HG02588 (cell line): ENCODE measurements around the gene CDC123.
A peak's percentile ranks its signal among the peaks of the same experiment; 100 is the strongest.
"Not testable (repeated sequence)": the region's sequence is repeated elsewhere in the genome, so short reads cannot be mapped to it uniquely, and the experiment has no call there.

ENCODE experiments used
- ATAC-seq: cut with Tn5 transposase; IDR thresholded peaks from one replicate; pipeline ENCODE4 v1.9.1; 2021; ENCODE audit warnings: mild to moderate bottlenecking, moderate library complexity; ENCODE audit not compliant: unreplicated experiment

CDC123 gene

DNA sequence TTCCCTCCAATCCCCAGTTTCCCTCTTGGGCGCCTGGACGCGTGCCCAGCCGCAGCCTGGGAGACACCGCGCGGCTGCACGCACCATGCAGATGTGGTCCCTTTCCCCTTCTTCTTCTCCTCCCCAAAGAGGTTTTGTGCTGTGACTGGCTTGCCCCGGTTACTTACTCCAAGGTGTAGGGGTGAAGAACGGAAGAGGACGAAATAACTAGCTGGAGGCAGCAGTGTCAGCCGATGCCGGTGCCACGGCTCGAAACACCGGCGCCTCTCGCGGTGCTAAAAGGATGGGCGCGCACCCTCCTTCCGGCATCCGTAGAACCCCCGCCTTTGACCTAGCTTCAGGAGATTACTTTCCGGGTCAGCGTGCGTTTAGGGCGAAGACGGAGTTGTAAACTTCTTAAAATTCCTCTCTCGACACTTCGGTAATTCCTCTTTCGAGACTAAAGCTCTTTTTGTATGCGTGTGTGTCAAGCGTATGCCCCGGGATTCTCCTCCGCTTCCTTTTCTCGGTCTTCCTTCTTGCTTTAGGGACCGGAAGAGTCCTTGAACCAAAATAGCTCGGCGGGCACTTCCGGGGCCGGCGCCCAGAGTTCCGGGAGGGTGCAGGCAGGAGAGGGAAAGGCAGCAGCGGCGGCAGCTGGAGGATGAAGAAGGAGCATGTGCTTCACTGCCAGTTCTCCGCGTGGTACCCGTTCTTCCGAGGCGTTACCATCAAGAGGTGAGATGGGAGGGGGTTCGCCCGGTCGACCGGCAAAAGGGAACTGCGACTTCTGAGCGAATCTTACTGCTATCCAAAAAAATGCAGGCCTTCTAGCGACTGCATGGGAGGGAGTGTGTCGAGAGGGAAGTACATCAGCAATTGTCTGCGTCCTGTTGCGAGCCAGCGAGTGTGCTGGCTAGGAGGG is at the start of gene CDC123, which contains the start of gene NUDT5:
Gene CDC123, plus strand, starts transcription at position 586 of the 904 bp plus-strand sequence. Its CDS starts 58 bp downstream, at position 644.
Gene NUDT5, minus strand, starts transcription at position 289 of the 904 bp plus-strand sequence. CDS start 9,600 bp downstream, outside the sequence.
- ATAC-seq: peak; percentile 91

DNA sequence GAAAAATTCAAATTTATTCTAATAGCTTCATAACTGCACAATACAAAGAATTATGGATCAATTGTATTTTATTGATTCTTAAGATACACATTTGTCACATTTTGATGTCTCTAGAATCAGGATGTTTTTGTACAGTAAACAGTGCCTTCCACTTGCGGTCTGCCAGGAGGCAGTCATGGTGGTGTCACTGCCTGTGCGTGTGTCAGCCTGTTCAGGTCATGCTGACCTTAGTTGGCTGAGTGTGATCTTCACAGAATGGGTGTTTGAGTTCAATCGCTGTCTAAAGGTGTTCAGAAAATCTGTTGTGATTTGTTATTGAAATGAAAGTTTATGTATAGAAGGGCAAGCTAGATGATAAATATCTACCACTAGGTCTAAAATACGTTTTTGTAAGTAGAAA is 45.8 kb upstream of the CDC123 start:
- no peak for ATAC-seq

DNA sequence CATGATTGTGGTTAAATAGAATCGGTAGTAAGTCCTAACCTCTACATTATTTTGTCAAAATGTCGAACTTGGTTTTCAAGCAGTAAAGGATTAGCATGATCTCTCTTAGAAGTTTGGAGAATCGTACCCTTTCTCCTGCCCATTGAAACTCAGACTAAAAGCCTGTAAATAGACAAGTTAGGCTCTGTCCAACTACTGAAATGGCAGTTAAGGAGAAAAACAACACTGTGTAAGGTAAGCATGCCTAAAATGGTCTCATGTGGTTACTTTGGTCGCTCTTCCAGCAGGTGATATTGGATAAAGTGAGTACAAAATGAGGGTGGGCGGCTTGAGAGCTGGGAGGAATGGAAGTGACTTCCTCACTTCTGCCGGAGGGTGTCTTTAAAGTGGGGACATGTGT is 41.5 kb upstream of the CDC123 start:
- no peak for ATAC-seq

DNA sequence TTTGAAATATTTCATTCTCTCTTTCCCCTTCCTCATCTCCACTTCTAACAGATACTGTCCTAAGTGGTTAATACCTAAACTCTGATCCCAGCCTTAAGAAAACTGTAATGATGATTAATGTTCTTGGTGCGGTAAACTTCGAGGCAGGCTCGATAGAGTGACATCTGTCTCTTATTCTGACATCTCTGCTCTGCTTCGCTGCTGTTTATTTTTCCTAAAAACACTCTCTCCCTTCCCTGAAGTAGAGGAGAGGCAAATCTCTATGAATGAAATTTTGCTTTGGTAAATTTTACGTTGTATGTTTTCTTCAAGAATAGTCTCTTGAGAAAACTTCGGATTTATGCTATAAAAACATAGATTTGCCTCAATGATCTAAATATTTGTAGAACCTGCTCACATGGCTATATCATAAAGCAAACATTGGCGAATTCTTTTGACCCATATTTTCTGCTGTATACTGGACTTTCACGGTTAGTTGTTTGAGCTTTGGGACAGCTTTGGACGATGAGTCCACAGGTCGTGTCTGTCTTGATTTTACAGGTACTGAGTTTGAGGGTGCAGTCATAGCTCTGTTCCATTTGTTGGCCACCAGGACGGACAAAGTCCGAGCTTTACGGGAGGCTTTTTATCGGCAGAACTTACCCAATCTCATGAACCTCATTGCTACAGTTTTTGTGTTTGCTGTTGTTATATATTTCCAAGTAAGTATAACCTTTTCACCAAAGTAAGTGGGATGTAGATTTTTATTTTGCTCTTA is 39.4 kb upstream of the CDC123 start:
- no peak for ATAC-seq

DNA sequence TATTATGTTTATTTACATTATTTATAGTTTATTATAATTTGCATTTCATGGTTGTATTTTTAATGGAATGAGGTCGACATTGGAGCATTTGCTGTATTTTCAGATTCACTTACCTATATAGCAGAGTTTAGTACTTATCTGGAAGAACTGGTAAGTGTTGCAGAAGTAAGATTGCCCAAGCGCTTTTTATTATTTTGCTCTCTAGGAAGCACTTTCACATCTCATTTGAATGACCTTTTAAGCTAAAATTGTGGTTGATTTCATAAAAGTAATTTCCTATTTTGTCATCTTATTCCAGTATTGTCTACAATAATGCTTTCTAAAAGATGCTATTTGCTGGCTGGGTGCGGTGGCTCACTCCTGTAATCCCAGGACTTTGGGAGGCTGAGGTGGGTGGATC is 37.9 kb upstream of the CDC123 start:
- no peak for ATAC-seq

DNA sequence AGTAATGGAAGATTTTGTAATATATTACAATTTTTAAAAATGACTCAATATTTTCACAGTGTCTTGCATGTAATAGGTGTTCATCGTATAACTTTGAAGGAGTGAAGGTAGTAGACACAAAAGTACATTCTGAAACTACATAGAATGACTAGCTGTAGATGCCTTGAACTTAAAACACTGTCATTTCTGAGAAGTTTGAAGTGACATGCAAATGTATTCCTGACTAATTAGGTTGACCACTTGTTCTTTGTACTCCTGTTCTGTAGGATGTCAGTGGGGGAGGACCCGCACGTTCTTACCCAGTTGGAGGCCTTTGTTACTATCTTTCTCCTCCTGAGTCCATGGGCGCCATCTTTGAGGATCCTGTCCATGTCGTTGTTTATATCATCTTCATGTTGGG is 35.3 kb upstream of the CDC123 start:
- ATAC-seq: no peak

DNA sequence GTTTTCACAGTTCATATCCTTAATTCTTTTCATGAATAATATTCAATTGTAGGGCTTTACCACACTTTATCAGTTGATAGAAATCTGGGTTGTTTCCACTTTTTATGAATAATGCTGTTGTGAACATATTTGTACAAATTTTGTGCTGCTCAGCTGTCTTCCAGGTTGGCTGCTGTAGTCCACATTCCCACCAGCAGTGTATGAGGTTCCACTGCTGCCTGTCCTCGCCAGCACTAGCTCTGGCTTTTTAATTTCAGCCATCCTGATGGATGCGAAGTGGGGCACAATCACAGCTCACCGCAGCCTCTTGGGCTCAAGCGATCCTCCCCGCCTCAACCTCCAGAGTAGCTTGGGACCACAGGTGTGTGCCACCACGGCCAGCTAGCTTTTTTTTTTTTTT is 33.1 kb upstream of the CDC123 start:
- ATAC-seq: no peak

DNA sequence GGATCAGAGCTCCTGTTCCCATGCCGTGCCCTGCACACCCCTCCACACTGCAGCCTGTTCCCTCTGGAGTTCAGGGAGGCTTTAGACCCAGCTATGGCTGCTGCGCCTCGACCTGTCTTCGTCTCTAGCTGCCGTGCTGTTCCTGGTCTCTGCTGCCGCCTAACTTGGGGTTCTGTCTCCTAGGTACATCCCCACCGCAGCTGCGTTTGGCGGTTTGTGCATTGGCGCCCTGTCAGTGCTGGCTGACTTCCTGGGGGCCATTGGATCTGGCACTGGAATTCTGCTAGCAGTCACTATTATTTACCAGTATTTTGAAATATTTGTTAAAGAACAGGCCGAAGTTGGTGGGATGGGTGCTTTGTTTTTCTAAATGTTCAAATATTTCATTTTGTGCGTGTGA is 31.9 kb upstream of the CDC123 start:
- no peak for ATAC-seq

DNA sequence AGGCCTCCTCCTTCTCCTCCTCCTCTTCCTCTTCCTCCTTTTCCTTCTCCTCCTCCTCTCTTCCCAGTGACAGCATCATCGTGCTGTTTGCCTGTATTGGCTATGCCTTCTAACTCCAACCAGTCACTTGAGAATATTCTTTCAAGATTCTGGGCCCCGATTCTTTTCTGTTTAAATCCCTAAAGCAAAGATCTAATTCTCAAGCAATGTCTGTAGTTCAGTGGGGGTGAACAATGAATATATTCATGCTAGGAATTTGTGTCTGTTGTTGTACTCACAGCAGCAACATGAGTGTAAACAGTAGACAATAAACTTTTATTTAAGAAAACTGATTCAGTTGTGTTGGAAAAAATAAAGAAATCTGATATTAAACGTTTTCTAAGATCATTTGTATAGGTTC is 31.0 kb upstream of the CDC123 start:
- no peak for ATAC-seq

DNA sequence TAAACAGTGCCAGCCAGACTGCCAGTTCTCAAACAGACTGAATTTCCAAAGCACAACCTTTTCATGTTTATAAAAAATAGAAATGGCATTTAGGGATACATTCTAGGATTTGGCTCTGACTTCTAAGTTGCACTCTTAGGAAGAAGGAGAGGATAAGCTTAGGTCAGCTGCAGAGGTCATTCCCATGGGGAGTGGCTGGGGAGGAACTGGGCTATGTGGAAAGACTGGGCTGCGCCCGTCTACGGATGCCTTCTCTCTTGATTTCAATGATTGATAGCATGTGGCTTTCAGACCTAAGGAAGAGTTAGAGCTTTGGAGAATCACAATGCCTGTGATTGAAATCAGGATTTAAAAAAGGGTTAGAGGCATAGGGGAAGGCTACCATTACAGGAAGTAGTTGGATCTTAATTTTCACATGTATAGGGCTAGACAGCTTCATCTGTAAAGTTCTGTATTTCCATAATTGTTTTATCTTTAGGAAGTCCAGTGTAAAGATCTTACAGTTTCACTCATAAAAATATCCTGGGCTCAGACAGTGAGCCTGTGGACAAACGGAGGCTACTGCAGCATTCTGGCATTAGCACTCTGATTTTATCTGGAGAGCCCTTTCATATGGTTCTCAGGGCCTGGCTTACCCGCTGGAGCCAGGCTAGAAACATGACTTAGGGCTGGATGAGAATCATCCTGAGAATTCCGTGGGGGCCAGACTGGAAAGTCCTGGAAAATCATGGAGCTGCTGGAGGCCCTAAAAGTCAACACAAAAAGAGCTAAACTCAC is 29.8 kb upstream of the CDC123 start:
- no peak for ATAC-seq

DNA sequence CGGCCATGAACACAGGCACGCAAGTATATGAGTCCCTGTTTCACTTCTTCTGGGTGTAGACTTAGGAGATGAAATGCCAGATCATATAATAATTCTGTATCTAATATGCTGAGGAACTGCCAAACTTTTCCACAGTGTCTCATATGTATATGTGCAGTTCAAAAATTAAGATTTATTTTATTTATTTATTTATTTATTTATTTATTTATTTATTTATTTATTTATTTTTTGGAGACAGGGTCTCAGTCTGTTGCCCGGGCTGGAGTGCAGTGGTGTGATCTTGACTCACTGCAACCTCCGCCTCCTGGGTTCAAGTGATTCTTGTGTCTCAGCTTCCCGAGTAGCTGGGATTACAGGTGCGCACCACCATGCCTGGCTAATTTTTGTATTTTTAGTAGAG is 24.5 kb upstream of the CDC123 start:
- ATAC-seq: not testable (repeated sequence)

DNA sequence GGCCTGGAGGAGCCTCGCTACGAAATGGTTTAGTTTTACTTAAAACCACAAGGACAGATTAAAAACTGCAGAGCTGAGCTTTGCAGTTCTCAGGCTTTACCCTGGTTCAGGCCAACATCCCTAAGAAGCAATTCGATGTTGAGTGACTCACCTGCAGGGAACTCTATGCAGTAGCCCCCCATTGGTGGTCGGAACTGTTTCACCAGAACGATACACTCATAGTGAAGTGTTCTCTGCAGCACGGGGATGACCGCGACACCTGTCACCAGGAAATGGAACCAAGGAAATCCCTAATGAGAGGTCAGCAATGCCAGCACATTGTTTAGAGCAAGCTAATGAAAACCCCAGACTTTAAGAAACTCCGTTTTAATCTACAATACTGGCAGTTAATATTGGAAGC is 18.3 kb upstream of the CDC123 start:
- no peak for ATAC-seq

GRCh38 chr10:12179606-12180170 is 16.3 kb upstream of the CDC123 start:
- no peak for ATAC-seq

- ATAC-seq: no peak
Observed at GRCh38 chr10:12180221-12180974, 15.6 kb upstream of the CDC123 start.

DNA sequence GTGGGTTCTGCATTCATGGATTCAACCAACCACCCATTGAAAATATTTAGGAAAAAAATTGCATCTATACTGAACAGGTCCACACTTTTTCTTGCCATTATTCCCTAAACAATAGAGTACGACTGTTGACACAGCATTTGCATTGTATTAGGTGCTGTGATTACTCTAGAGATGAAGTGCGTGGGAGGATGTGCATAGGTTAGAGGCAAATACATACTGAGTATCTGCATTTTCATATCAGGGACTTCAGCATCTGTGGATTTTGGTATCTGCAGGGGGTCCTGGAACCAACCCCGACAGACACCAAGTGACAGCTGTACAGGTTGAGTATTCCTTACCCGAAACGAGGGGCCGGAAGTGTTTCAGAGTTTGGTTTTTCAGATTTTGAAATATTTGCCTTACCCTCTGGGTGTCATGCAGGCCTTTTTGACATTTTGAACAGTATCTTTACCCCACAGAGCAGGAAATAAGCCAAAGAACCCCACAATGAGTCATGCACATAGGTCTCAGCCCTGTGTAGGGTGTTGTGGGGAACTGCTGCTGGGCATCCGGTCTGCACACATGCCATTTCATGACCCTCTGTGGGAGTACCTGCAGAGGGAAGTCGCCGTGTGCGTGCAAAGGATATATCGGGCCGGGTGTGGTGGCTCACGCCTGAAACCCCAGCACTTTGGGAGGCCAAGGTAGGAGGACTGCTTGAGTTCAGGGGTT is 14.8 kb upstream of the CDC123 start:
- ATAC-seq: no peak

DNA sequence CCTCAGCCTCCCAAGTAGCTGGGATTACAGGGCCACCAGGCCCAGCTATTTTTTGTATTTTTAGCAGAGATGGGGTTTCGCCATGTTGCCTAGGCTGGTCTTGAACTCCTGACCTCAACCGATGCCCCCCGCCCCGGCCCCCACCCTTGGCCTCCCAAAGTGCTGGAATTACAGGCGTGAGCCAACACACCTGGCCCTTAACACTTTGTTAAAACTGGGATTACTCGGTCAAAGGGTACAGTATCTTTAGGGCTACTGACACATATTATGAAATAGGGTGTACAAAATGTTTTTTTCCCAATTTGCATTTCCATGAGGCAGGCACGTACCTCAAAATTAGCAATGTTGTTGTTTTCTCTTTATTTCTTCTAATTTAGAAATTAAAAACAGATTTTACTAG is 11.8 kb upstream of the CDC123 start:
- no peak for ATAC-seq

- no peak for ATAC-seq
Observed at GRCh38 chr10:12186323-12186722, 9.7 kb upstream of the CDC123 start.

DNA sequence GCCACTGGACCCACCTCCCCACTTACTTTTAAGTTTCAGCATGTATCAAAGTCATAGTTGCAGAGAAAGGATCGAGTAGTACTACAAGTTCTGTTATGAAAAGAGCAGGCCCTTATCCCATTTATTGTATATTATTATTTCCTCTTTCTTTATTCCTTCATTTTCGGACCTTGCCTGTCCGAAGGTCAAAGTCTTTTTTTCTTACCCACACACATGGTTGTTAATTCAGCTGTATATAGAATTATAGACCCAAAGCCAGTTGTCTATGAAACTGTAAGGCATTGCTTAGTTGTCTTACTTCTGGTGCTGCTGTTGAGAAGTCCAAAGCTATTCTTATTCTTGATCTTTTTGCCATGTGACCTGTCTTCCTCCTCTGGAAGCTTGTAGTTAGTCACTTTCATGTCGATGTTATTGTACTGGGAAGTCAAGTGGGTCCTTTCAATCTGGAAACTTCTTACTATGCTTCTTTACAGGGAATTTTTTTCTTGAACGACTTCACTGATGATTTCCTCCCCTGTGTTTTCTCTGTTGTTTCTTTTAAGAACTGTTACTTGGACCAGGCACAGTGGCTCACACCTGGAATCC is 8.6 kb upstream of the CDC123 start:
- no peak for ATAC-seq

- ATAC-seq: no peak
Observed at GRCh38 chr10:12188656-12189055, 7.3 kb upstream of the CDC123 start.
